Measurements from ENCODE around the gene MBNL1. TPM values are rescaled to one million over a fixed set of nuclear protein-coding genes. Genes with fewer than 3 reads are reported as not detected.

MBNL1 gene
- total RNA-seq, 2 donors from 2014 or later: 1.3 to 4.9 TPM

- no peak overlapping the region for H3K4me3 ChIP-seq (ENCODE audit: low read length)
- Mint-ChIP-seq H3K27me3 (ENCODE audit: insufficient read depth) (peaks cover 4% of the 10 kb centered on the region), H3K27ac (no peak overlapping the region), H3K4me3 (no peak overlapping the region), H3K4me1 (peaks cover 4% of the 10 kb centered on the region), H3K36me3 (ENCODE audit: low read depth) (no peaks in the 10 kb centered on the region), H3K9me3 (no peaks in the 10 kb centered on the region)
- no peak overlapping the region for H3K27ac ChIP-seq (ENCODE audit: low read depth, low read length)
- H3K9ac ChIP-seq (ENCODE audit: extremely low read depth, low read length, poor library complexity, severe bottlenecking): no peak overlapping the region
- TF ChIP-seq, protein P1, sequence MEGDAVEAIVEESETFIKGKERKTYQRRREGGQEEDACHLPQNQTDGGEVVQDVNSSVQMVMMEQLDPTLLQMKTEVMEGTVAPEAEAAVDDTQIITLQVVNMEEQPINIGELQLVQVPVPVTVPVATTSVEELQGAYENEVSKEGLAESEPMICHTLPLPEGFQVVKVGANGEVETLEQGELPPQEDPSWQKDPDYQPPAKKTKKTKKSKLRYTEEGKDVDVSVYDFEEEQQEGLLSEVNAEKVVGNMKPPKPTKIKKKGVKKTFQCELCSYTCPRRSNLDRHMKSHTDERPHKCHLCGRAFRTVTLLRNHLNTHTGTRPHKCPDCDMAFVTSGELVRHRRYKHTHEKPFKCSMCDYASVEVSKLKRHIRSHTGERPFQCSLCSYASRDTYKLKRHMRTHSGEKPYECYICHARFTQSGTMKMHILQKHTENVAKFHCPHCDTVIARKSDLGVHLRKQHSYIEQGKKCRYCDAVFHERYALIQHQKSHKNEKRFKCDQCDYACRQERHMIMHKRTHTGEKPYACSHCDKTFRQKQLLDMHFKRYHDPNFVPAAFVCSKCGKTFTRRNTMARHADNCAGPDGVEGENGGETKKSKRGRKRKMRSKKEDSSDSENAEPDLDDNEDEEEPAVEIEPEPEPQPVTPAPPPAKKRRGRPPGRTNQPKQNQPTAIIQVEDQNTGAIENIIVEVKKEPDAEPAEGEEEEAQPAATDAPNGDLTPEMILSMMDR (conservative IDR thresholded peaks at IDR 0.05): no peak
- WGBS, 2 experiments (ENCODE audit: insufficient coverage in 1 of 2, insufficient read length in 1 of 2): 100% methylated on average over 1 of the region's 2 CpGs; no CpG with 5 or more reads in 1 of the 2 experiments
- no peak for DNase-seq
- no peaks in the 10 kb centered on the region for H3K36me3 ChIP-seq (ENCODE audit: control insufficient read depth, insufficient read depth, low read length)
- H3K9me3 ChIP-seq (ENCODE audit: control insufficient read depth, low read length): no peaks in the 10 kb centered on the region
- no peaks in the 10 kb centered on the region for H3K4me1 ChIP-seq (ENCODE audit: control insufficient read depth, insufficient read depth, low read length)
- no peaks in the 10 kb centered on the region for H3K27me3 ChIP-seq (ENCODE audit: control insufficient read depth, insufficient read depth, low read length, poor library complexity, severe bottlenecking)
These were observed 53.2 kb downstream of the MBNL1 start for GRCh38 chr3:152321955-152322377.

DNA sequence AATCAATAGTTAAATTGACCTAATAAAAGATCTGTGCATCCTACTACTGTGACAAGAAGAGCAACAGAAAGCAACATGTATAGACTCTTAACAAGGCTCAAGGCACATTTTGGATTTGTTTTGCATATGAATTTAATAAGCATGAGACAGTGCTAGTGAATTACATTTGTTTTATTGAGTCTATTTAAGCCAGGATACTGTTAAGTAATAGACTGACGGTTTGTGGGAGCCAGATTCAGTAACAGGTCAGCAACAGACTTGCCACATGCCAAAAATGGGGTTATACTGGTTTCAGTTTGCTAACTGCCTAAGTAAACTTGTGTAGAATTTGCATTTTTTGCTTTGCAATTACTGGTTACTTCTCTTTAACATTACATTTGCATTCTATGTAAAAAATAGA lies 54.0 kb downstream of the MBNL1 start:
- Mint-ChIP-seq H3K4me1 (peaks cover 4% of the 10 kb centered on the region), H3K27me3 (ENCODE audit: insufficient read depth) (peaks cover 4% of the 10 kb centered on the region), H3K9me3 (no peaks in the 10 kb centered on the region), H3K4me3 (no peak overlapping the region), H3K36me3 (ENCODE audit: low read depth) (no peaks in the 10 kb centered on the region), H3K27ac (no peak overlapping the region)
- Histone ChIP-seq H3K9ac (ENCODE audit: extremely low read depth, low read length, poor library complexity, severe bottlenecking) (no peak overlapping the region), H3K27me3 (ENCODE audit: control insufficient read depth, insufficient read depth, low read length, poor library complexity, severe bottlenecking) (no peaks in the 10 kb centered on the region), H3K36me3 (ENCODE audit: control insufficient read depth, insufficient read depth, low read length) (no peaks in the 10 kb centered on the region), H3K27ac (ENCODE audit: low read depth, low read length) (no peak overlapping the region), H3K9me3 (ENCODE audit: control insufficient read depth, low read length) (no peaks in the 10 kb centered on the region), H3K4me1 (ENCODE audit: control insufficient read depth, insufficient read depth, low read length) (no peaks in the 10 kb centered on the region), H3K4me3 (ENCODE audit: low read length) (no peak overlapping the region)
- 88% methylated on average over 1 of the region's 1 CpG; no CpG with 5 or more reads in 1 of the 2 experiments for WGBS, 2 experiments (ENCODE audit: insufficient coverage in 1 of 2, insufficient read length in 1 of 2)
- no peak for DNase-seq
- TF ChIP-seq, protein P1 (conservative IDR thresholded peaks at IDR 0.05): no peak

DNA sequence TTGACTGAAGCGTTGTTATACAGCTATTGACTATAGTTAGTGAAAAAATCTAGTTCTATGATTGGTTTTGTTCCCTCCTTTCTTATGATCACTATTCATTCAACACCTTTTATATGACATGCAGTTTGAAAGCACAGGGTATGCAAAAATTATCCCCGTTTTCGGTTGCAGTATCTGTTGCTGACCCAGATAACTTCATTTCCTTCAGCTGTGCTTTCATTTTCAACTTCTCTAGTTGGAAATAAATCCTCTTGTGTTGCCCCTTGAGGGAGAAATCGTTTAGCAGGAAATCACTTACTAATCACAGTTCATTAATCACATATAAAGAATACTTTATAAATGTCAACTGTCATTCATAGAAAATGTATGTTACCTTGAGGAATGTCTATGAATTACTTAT lies 55.1 kb downstream of the MBNL1 start:
- Histone ChIP-seq H3K4me1 (ENCODE audit: control insufficient read depth, insufficient read depth, low read length) (no peaks in the 10 kb centered on the region), H3K27me3 (ENCODE audit: control insufficient read depth, insufficient read depth, low read length, poor library complexity, severe bottlenecking) (no peaks in the 10 kb centered on the region), H3K36me3 (ENCODE audit: control insufficient read depth, insufficient read depth, low read length) (no peaks in the 10 kb centered on the region), H3K27ac (ENCODE audit: low read depth, low read length) (no peak overlapping the region), H3K9ac (ENCODE audit: extremely low read depth, low read length, poor library complexity, severe bottlenecking) (no peak overlapping the region), H3K4me3 (ENCODE audit: low read length) (no peak overlapping the region), H3K9me3 (ENCODE audit: control insufficient read depth, low read length) (no peaks in the 10 kb centered on the region)
- H3K27me3 Mint-ChIP-seq (ENCODE audit: insufficient read depth): peaks cover 4% of the 10 kb centered on the region
- H3K4me1 Mint-ChIP-seq: peaks cover 4% of the 10 kb centered on the region
- H3K36me3 Mint-ChIP-seq (ENCODE audit: low read depth): no peaks in the 10 kb centered on the region
- 92 to 100% methylated on average over 2 to 4 of the region's 4 CpGs for WGBS, 2 experiments (ENCODE audit: insufficient coverage in 1 of 2, insufficient read length in 1 of 2)
- no peak for DNase-seq
- H3K9me3 Mint-ChIP-seq: no peaks in the 10 kb centered on the region
- H3K27ac Mint-ChIP-seq: no peak overlapping the region
- TF ChIP-seq, protein P1 (conservative IDR thresholded peaks at IDR 0.05): no peak
- no peak overlapping the region for H3K4me3 Mint-ChIP-seq
